Endothelial cell of umbilical vein (primary cell): ENCODE data around the gene AUTS2. TPM values are rescaled to one million over a fixed set of nuclear protein-coding genes. Genes with fewer than 3 reads are reported as not detected.

Experiments used
- BruUV-seq: library from RNA; stranded (reverse); fragments of 400-500 nt; replicated peaks from 2 replicates; lab custom pipeline; 2021; lab: Mats Ljungman, UMichigan
- CTCF ChIA-PET: fragments of 300-600, 350-600 bp; sonication (Branson Sonifier 250); formaldehyde crosslinking; loops from one replicate; lab custom pipeline; 2021; ENCODE audit warnings: antibody characterized with exemption, inconsistent platforms; lab: Charles Lee
- POLR2A ChIA-PET: fragments of 300-600, 350-600 bp; sonication (Branson Sonifier 250); formaldehyde crosslinking; loops from one replicate; lab custom pipeline; 2021; ENCODE audit warnings: antibody characterized with exemption, inconsistent platforms; lab: Charles Lee
- DNase-seq: peaks from one replicate; pipeline ENCODE4 v3.0.0-alpha.2; 2011; ENCODE audit warnings: low read depth, low spot score
- FAIRE-seq: peaks from 2 replicates; lab custom pipeline; 2011; peaks lifted over from hg19 to GRCh38; lab: Jason Lieb, UNC
- H2AFZ ChIP-seq: 2 replicates; pipeline ENCODE4 v1.6.0; 2012; ENCODE audit warnings: low read depth, low read length, control low read depth, inconsistent platforms
- H3K27ac ChIP-seq: 2 replicates; pipeline ENCODE4 v1.5.1; 2011; ENCODE audit warnings: low read depth, mild to moderate bottlenecking, control low read depth, low read length, moderate library complexity; ENCODE audit not compliant: insufficient read depth
- H3K27me3 ChIP-seq, 2 experiments: 2 replicates each; pipeline versions ENCODE4 v1.6.0 to v1.6.1; 2011; ENCODE audit warnings: low read length in 2 of 2, mixed read lengths in 1 of 2; ENCODE audit not compliant: control insufficient read depth in 2 of 2, insufficient read depth in 2 of 2
- H3K36me3 ChIP-seq, 2 experiments: 2 replicates in 1 of 2; 3 replicates in 1 of 2; pipeline ENCODE4 v1.5.1; 2011; ENCODE audit warnings: low read length in 2 of 2, mild to moderate bottlenecking in 1 of 2, moderate library complexity in 1 of 2; ENCODE audit not compliant: control insufficient read depth in 2 of 2, insufficient read depth in 2 of 2; ENCODE audit errors: extremely low read depth in 1 of 2
- H3K4me1 ChIP-seq: 3 replicates; pipeline ENCODE4 v1.5.1; 2011; ENCODE audit warnings: mild to moderate bottlenecking, low read length; ENCODE audit not compliant: control insufficient read depth, insufficient read depth; ENCODE audit errors: extremely low read depth
- H3K4me2 ChIP-seq: 2 replicates; pipeline ENCODE4 v1.6.1; 2011; ENCODE audit warnings: low read length, control low read depth, mixed read lengths; ENCODE audit not compliant: insufficient read depth
- H3K4me3 ChIP-seq, 3 experiments: fragments of 200-600 bp in 1 of 3; sonication (generic), shearing (Covaris generic) in 1 of 3; replicated peaks in 1 of 3; 2 replicates each; pipeline ENCODE4 v1.5.1; 2011 to 2016; ENCODE audit warnings: control low read depth in 3 of 3, low read length in 3 of 3, mild to moderate bottlenecking in 2 of 3, inconsistent platforms in 1 of 3, low read depth in 1 of 3, moderate library complexity in 1 of 3; ENCODE audit not compliant: insufficient read depth in 1 of 3
- H3K79me2 ChIP-seq: 2 replicates; pipeline ENCODE4 v1.6.0; 2012; ENCODE audit warnings: low read length, inconsistent platforms; ENCODE audit not compliant: control insufficient read depth, insufficient read depth
- H3K9ac ChIP-seq: replicated peaks from 2 replicates; pipeline ENCODE3; 2011; ENCODE audit warnings: low read length, control low read depth; ENCODE audit not compliant: insufficient read depth; ENCODE audit errors: extremely low read depth
- H3K9me1 ChIP-seq: replicated peaks from 3 replicates; pipeline ENCODE4 v1.6.0; 2011; ENCODE audit warnings: mild to moderate bottlenecking, low read length; ENCODE audit not compliant: control insufficient read depth, insufficient read depth; ENCODE audit errors: extremely low read depth
- H3K9me3 ChIP-seq: replicated peaks from 2 replicates; pipeline ENCODE4 v1.5.1; 2012; ENCODE audit warnings: low read length, inconsistent platforms; ENCODE audit not compliant: control insufficient read depth, insufficient read depth
- H4K20me1 ChIP-seq: replicated peaks from 2 replicates; pipeline ENCODE3; 2011; ENCODE audit warnings: mild to moderate bottlenecking, low read length; ENCODE audit not compliant: control insufficient read depth, insufficient read depth; ENCODE audit errors: extremely low read depth
- CTCF ChIP-seq, 2 donors: IDR thresholded peaks; 1 replicate in 1 of 2; 2 replicates in 1 of 2; pipeline ENCODE4 v1.5.1; 2011; ENCODE audit warnings: low read length in 2 of 2, mild to moderate bottlenecking in 2 of 2, moderate library complexity in 2 of 2, control low read depth in 1 of 2, inconsistent platforms in 1 of 2, low read depth in 1 of 2; ENCODE audit not compliant: insufficient read depth in 1 of 2; ENCODE audit errors: extremely low read depth in 1 of 2
- EZH2 ChIP-seq: IDR thresholded peaks from 2 replicates; pipeline ENCODE4 v1.6.1; 2012; ENCODE audit warnings: borderline replicate concordance, low read depth, mild to moderate bottlenecking, moderate library complexity, low read length, inconsistent platforms; ENCODE audit not compliant: severe bottlenecking
- FOS ChIP-seq: IDR thresholded peaks from 2 replicates; pipeline ENCODE4 v1.6.1; 2011; ENCODE audit warnings: mild to moderate bottlenecking, low read length, moderate library complexity, borderline replicate concordance; ENCODE audit not compliant: insufficient read depth
- GATA2 ChIP-seq: IDR thresholded peaks from 2 replicates; pipeline ENCODE4 v1.7.0; 2011; ENCODE audit warnings: low read depth, mild to moderate bottlenecking, moderate library complexity, mixed read lengths, low read length; ENCODE audit not compliant: insufficient read length, insufficient read depth
- JUN ChIP-seq: IDR thresholded peaks from 2 replicates; pipeline ENCODE4 v1.6.1; 2011; ENCODE audit warnings: borderline replicate concordance, low read depth; ENCODE audit not compliant: insufficient read length, insufficient read depth
- MAX ChIP-seq: IDR thresholded peaks from 2 replicates; pipeline ENCODE4 v1.6.1; 2011; ENCODE audit not compliant: insufficient read depth, insufficient read length
- MYC ChIP-seq: IDR thresholded peaks from one replicate; pipeline ENCODE4 v1.6.1; 2011; ENCODE audit warnings: mild to moderate bottlenecking, low read depth, low read length
- POLR2A ChIP-seq: IDR thresholded peaks from 2 replicates; pipeline ENCODE4 v1.6.1; 2012; ENCODE audit warnings: low read depth, mild to moderate bottlenecking, control low read depth, low read length
- POLR2AphosphoS5 ChIP-seq: IDR thresholded peaks from 2 replicates; pipeline ENCODE4 v1.6.1; 2012; ENCODE audit warnings: low read depth, mild to moderate bottlenecking, control low read depth, low read length, moderate library complexity; ENCODE audit not compliant: insufficient read depth
- dilution Hi-C: fragments of 300-500 bp; cut with MboI; formaldehyde crosslinking; loops from one replicate; pipeline ENCODE4 v1.15.0; 2019; ENCODE audit warnings: low sequenced_read_pairs; ENCODE audit not compliant: extremely low pct_ligation_motif_present
- intact Hi-C: fragments of 100-400 bp; cut with micrococcal nuclease; formaldehyde crosslinking; loops from one replicate; pipeline ENCODE4 v1.10.0; 2022
- polyA plus RNA-seq, 4 experiments: library from polyadenylated mRNA; depleted of rRNA in 3 of 4; stranded (reverse) in 3 of 4; unstranded in 1 of 4; fragments of >200 nt; gene quantifications; 2 replicates each; pipeline versions ENCODE4 v1.2.1 to v1.2.3, GENCODE V29; 2011 to 2012; ENCODE audit warnings: missing spikeins in 1 of 4
- total RNA-seq: library from RNA; stranded (reverse); gene quantifications from 2 replicates; pipeline ENCODE4 v1.2.3, GENCODE V29; 2021

AUTS2 gene
- total and polyA plus RNA-seq, 2 donors (not counting 3 experiments of a cell fraction or from before 2014, with no cell fraction given), result 0.59 to 8.0 TPM

- POLR2A ChIA-PET, result no interaction called here
- no peaks in the 10 kb centered on the region for H3K4me1 ChIP-seq
- H3K27ac ChIP-seq, result no peak overlapping the region
- no peaks in the 10 kb centered on the region for H3K9me3 ChIP-seq
- H3K9ac ChIP-seq, result no peak overlapping the region
- CTCF ChIA-PET, result no interaction called here
- no peak overlapping the region for H2AFZ ChIP-seq
- no peaks in the 10 kb centered on the region for H3K9me1 ChIP-seq
- FAIRE-seq (no peak), DNase-seq (no peak)
- intact Hi-C loops (no loop called here), dilution Hi-C loops (no loop called here)
- no peak overlapping the region for H3K4me3 ChIP-seq
- H3K27me3 ChIP-seq, result no peaks in the 10 kb centered on the region
- no peaks in the 10 kb centered on the region for H3K79me2 ChIP-seq
- TF ChIP-seq MAX, result no peak
- H3K4me2 ChIP-seq, result no peak overlapping the region
- BruUV-seq, result no TSS peak
- no peaks in the 10 kb centered on the region for H3K36me3 ChIP-seq
- no peaks in the 10 kb centered on the region for H4K20me1 ChIP-seq
Observed at GRCh38 chr7:70596598-70596913, 998.3 kb downstream of the AUTS2 start.

- TF ChIP-seq POLR2AphosphoS5 (no peak), GATA2 (no peak), JUN (no peak), MYC (no peak), MAX (no peak), EZH2 (no peak), POLR2A (no peak), FOS (no peak), CTCF (IDR thresholded peaks at IDR 0.05; ENCODE audit: extremely low read depth in 1 of 2, insufficient read depth in 1 of 2, low read depth in 1 of 2, low read length in 2 of 2) (no peak)
- intact Hi-C loops (no loop called here), dilution Hi-C loops (no loop called here)
- H3K9me1 ChIP-seq, result no peaks in the 10 kb centered on the region
- BruUV-seq, result no TSS peak
- no peak for DNase-seq
- no peak overlapping the region for H3K9ac ChIP-seq
- ChIA-PET CTCF (no interaction called here), POLR2A (no interaction called here)
- FAIRE-seq, result no peak
- H3K27me3 ChIP-seq, result no peaks in the 10 kb centered on the region
- H3K27ac ChIP-seq, result no peak overlapping the region
- no peaks in the 10 kb centered on the region for H3K79me2 ChIP-seq
- no peaks in the 10 kb centered on the region for H3K36me3 ChIP-seq
- H4K20me1 ChIP-seq, result no peaks in the 10 kb centered on the region
- no peak overlapping the region for H3K4me3 ChIP-seq
- no peaks in the 10 kb centered on the region for H3K9me3 ChIP-seq
- H3K4me1 ChIP-seq, result no peaks in the 10 kb centered on the region
- H3K4me2 ChIP-seq, result no peak overlapping the region
- H2AFZ ChIP-seq, result no peak overlapping the region
Observed at GRCh38 chr7:70597066-70597465, 998.8 kb downstream of the AUTS2 start.
